ENCODE data around the gene ROBO1. TPM values are rescaled to one million over a fixed set of nuclear protein-coding genes. Genes with fewer than 3 reads are reported as not detected.

Gene ROBO1
- total RNA-seq, 1 donor from 2014 or later: 78.0 TPM

DNA sequence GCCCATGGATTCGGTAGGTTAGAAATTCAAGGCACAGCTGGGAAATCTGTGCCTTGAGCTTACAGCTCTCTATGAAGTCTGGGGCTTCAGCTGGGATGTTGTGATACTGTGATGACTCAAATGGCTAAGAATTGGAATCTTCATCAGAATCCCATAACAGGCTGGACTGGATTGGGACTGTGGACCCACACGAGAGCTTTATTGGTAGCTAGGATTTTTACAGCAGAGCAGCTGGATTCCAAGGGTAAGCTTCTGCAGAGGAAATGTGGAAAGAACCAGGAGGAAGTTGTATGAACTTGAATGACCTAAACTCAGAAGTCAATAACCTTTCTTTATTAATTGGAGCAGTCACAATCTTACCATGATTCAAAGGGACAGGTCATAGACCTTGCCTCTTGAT is 1187.1 kb downstream of the ROBO1 start:
- Mint-ChIP-seq H3K4me3 (ENCODE audit: low read depth) (no peak overlapping the region), H3K4me1 (ENCODE audit: low read depth) (no peaks in the 10 kb centered on the region), H3K27ac (no peak overlapping the region), H3K36me3 (ENCODE audit: insufficient read depth) (peaks cover 3% of the 10 kb centered on the region), H3K9me3 (ENCODE audit: low read depth) (peaks cover 6% of the 10 kb centered on the region), H3K27me3 (no peaks in the 10 kb centered on the region)
- DNase-seq (ENCODE audit: low spot score, unreplicated experiment): no peak
- TF ChIP-seq, protein P1, sequence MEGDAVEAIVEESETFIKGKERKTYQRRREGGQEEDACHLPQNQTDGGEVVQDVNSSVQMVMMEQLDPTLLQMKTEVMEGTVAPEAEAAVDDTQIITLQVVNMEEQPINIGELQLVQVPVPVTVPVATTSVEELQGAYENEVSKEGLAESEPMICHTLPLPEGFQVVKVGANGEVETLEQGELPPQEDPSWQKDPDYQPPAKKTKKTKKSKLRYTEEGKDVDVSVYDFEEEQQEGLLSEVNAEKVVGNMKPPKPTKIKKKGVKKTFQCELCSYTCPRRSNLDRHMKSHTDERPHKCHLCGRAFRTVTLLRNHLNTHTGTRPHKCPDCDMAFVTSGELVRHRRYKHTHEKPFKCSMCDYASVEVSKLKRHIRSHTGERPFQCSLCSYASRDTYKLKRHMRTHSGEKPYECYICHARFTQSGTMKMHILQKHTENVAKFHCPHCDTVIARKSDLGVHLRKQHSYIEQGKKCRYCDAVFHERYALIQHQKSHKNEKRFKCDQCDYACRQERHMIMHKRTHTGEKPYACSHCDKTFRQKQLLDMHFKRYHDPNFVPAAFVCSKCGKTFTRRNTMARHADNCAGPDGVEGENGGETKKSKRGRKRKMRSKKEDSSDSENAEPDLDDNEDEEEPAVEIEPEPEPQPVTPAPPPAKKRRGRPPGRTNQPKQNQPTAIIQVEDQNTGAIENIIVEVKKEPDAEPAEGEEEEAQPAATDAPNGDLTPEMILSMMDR (IDR thresholded peaks at IDR 0.05; ENCODE audit: unreplicated experiment): no peak

DNA sequence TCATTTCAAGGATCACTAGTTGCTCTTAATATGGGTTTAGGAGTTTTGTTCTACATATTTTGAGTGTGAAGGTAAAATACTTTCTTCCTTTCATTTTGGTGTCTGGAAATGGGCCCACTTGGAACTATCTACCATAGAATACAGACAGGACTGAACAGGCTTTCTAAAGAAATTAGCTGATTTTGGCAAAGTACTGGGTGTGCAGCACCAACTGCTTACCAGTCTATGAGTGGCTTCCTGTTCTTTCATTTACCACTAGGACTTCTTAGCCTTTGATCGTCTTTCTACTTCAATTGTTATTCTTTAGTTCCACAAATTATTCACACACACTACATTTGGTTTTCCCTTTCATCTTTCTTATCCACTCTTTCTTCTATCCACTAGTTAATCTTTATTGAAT is 1196.3 kb downstream of the ROBO1 start:
- TF ChIP-seq, protein P1 (IDR thresholded peaks at IDR 0.05; ENCODE audit: unreplicated experiment): no peak
- Mint-ChIP-seq H3K27me3 (no peaks in the 10 kb centered on the region), H3K4me1 (ENCODE audit: low read depth) (peaks cover 2% of the 10 kb centered on the region), H3K9me3 (ENCODE audit: low read depth) (no peaks in the 10 kb centered on the region), H3K36me3 (ENCODE audit: insufficient read depth) (no peaks in the 10 kb centered on the region), H3K27ac (no peak overlapping the region), H3K4me3 (ENCODE audit: low read depth) (no peak overlapping the region)
- DNase-seq (ENCODE audit: low spot score, unreplicated experiment): no peak

DNA sequence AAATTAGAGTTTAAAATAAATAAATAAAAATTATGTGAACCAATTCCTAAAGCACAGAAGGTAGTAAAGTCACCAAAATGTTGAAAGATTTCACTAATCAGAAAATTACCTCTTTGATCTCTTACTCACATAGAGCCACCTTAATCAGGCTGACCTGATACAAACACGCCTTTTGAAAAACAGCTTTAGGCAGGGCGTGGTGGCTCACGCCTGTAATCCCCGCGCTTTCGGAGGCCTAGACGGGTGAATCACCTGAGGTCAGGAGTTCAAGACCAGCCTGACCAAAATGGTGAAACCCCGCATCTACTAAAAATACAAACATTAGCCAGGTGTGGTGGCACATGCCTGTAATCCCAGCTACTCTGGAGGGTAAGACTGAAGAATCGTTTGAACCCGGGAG is 1197.3 kb downstream of the ROBO1 start:
- TF ChIP-seq, protein P1 (IDR thresholded peaks at IDR 0.05; ENCODE audit: unreplicated experiment): no peak
- H3K27me3 Mint-ChIP-seq: no peaks in the 10 kb centered on the region
- H3K27ac Mint-ChIP-seq: no peak overlapping the region
- no peaks in the 10 kb centered on the region for H3K36me3 Mint-ChIP-seq (ENCODE audit: insufficient read depth)
- no peak overlapping the region for H3K4me3 Mint-ChIP-seq (ENCODE audit: low read depth)
- H3K9me3 Mint-ChIP-seq (ENCODE audit: low read depth): no peaks in the 10 kb centered on the region
- no peak for DNase-seq (ENCODE audit: low spot score, unreplicated experiment)
- H3K4me1 Mint-ChIP-seq (ENCODE audit: low read depth): peaks cover 2% of the 10 kb centered on the region

DNA sequence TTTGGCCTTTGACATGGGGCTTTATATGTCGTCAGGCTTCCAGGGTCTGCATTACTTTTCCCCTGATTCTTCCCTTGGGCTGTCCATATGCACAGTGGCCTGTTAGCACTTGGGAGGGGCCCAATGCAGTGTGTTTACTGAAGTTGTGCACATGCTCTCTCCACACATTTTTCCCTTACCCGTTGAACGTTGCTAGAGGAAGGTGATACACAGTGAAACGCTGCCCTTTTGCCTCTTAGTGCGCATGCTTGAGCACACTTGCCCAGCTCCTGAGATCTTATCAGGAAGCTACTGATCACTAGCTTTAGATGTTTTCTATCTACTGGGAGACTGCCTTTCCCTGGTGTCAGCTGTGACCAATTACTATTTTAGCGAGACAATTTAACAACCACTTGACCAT is 1198.0 kb downstream of the ROBO1 start:
- no peaks in the 10 kb centered on the region for H3K36me3 Mint-ChIP-seq (ENCODE audit: insufficient read depth)
- TF ChIP-seq, protein P1 (IDR thresholded peaks at IDR 0.05; ENCODE audit: unreplicated experiment): no peak
- no peak overlapping the region for H3K4me3 Mint-ChIP-seq (ENCODE audit: low read depth)
- no peak overlapping the region for H3K27ac Mint-ChIP-seq
- no peaks in the 10 kb centered on the region for H3K27me3 Mint-ChIP-seq
- no peak for DNase-seq (ENCODE audit: low spot score, unreplicated experiment)
- peaks cover 2% of the 10 kb centered on the region for H3K4me1 Mint-ChIP-seq (ENCODE audit: low read depth)
- H3K9me3 Mint-ChIP-seq (ENCODE audit: low read depth): peaks cover 3% of the 10 kb centered on the region

DNA sequence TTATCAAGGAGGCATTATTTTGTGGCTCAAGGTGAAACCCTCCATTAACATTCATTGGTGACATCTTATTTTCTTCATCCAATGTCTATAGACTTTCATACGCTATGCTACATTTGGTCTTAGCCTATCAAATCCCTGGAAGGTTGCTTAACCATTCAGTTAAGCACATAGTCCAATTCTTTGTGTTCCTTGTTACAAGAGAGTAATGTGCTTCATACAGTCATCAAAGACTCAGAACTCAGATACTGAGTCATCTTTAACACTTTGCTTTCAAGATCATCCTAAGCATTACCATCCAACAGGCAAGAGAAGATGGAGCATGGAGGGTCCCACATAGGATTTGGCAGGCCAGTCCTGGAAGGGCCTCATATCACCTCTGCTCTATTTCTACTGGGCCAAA is 1202.1 kb downstream of the ROBO1 start:
- H3K4me3 Mint-ChIP-seq (ENCODE audit: low read depth): no peak overlapping the region
- peaks cover 2% of the 10 kb centered on the region for H3K4me1 Mint-ChIP-seq (ENCODE audit: low read depth)

More for the DNA sequence above, 1202.1 kb downstream of the ROBO1 start:
- Mint-ChIP-seq H3K27ac (no peak overlapping the region), H3K27me3 (no peaks in the 10 kb centered on the region), H3K9me3 (ENCODE audit: low read depth) (peaks cover 15% of the 10 kb centered on the region), H3K36me3 (ENCODE audit: insufficient read depth) (no peaks in the 10 kb centered on the region)
- TF ChIP-seq, protein P1 (IDR thresholded peaks at IDR 0.05; ENCODE audit: unreplicated experiment): no peak
- no peak for DNase-seq (ENCODE audit: low spot score, unreplicated experiment)
